ENCODE measurements around the gene POM121L2. TPM values are rescaled to one million over a fixed set of nuclear protein-coding genes. Genes with fewer than 3 reads are reported as not detected.

The POM121L2 gene
- not detected in 2 replicates for total RNA-seq (2011; cell fraction: chromatin; rRNA removed; ENCODE audit: low replicate concordance)
- total RNA-seq (2011; cell fraction: nucleolus; rRNA removed), result not detected in 2 replicates
- not detected in 2 replicates for total RNA-seq (2011; cell fraction: nucleoplasm; rRNA removed)
- total RNA-seq (2014; rRNA removed), result not detected in 2 replicates
- total RNA-seq (2014; rRNA removed; fragmentation: Illumina TruSeq; extraction: Trizol), result not detected in 2 replicates
- not detected in 2 replicates for total RNA-seq (2015; rRNA removed; fragmentation: Illumina TruSeq; extraction: Trizol)
- not detected in 2 replicates for total RNA-seq (2021)
- not detected in 2 replicates for polyA plus RNA-seq (2011; rRNA removed)
- not detected in 2 replicates for polyA plus RNA-seq (2011; cell fraction: cytosol; rRNA removed)
- polyA plus RNA-seq (2011; cell fraction: nucleus; rRNA removed), result not detected in 2 replicates
- 0.22 and 0.40 TPM in 2 replicates for polyA plus RNA-seq (2012)
- not detected in 2 replicates for polyA plus RNA-seq (2014; fragmentation: Illumina TruSeq; extraction: Trizol)
- polyA plus RNA-seq (2014; fragmentation: Nextera tagmentation; extraction: Ambion mirVana), result under 1 TPM; 0.23 to 0.45 TPM
- polyA plus RNA-seq (2014; rRNA removed), result not detected in 2 replicates
- not detected in 2 replicates for polyA minus RNA-seq (2011; rRNA and poly(A)+ RNA removed)
- polyA minus RNA-seq (2011; cell fraction: cytosol; rRNA and poly(A)+ RNA removed), result not detected in 2 replicates
- polyA minus RNA-seq (2011; cell fraction: nucleus; rRNA and poly(A)+ RNA removed), result not detected in 2 replicates
- not detected for Bru-seq, nascent RNA
- BruChase-seq, experiment 1, labeled RNA remaining after a 2-hour chase, result not detected
- BruChase-seq, experiment 2, labeled RNA remaining after a 6-hour chase, result not detected
- long read RNA-seq, experiment 1, result 0 reads
- long read RNA-seq, experiment 2, result 0 reads
- long read RNA-seq, experiment 3, result 0 reads

DNA sequence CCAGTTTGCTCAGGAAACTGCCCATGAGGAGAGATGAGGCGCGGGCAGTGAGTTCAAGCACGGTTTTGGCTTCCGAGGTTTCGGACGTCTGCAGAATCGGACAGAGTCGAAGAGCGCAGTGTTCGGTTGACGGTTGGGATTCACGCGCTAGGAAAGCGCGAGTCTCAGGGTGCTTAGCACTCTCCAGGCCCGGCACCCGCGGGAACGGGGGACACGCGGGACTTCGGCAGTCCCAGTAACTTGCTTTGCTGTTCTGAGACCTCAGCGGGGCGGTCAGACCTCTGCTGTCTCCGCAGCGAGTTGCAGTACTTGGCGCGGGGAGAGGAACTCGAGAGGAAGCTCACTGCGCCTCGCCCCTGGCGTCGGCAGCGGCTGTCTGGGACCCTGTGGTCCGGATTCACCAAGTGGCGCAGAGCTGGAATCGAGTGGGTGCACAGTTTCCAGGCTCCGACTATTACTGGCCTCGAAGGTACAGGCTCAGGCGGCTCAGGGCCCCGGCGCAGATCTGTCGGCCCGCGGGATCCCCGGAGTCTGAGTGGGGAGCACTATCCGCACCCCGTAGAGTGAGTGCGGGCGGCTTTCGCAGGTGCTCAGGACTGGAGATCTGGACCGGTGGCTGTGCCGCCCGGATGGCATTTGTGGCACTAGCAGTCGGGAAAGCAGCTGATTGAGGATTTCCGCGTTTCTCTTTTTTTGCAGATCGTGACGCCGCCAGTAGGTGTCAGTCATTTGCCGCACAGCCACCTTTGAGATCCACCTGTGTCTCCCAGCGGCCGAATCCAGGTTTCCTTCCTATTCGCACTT is at the start of gene POM121L2:
Gene POM121L2, minus strand, starts transcription at position 128 of the 804 bp plus-strand sequence. Its CDS starts 103 bp downstream, at position 25.
- Histone ChIP-seq H3K9me1 (ENCODE audit: control insufficient read depth, insufficient read depth, low read length) (no peaks in the 10 kb centered on the region), H3K36me3 (ENCODE audit: control insufficient read depth, insufficient read depth, low read length) (no peaks in the 10 kb centered on the region), H3K27ac (ENCODE audit: extremely low read depth, low read depth, low read length) (no peak within 1 kb of the TSS), H3K9me3 (replicated peaks; ENCODE audit: control insufficient read depth, insufficient read depth, low read depth, low read length) (peaks cover 16% of the 10 kb centered on the region; the same call in 1 of the 2 replicates), H3K9ac (ENCODE audit: insufficient read depth in 1 of 2, low read depth in 2 of 2, low read length in 2 of 2) (no peak within 1 kb of the TSS), H3K79me2 (ENCODE audit: control insufficient read depth, insufficient read depth, low read length) (no peaks in the 10 kb centered on the region), H4K20me1 (replicated peaks; ENCODE audit: control insufficient read depth, insufficient read depth, low read length) (no peaks in the 10 kb centered on the region), H3K4me2 (ENCODE audit: insufficient read depth, low read length) (no peak within 1 kb of the TSS), H3K4me3 (no peak within 1 kb of the TSS), H3K4me1 (replicated peaks in 1 of 2; ENCODE audit: control insufficient read depth in 2 of 2, insufficient read depth in 2 of 2, low read length in 2 of 2) (peaks cover 0 to 9% of the 10 kb centered on the region in 2 experiments; a peak in 1 of 5 replicates), H3K27me3 (ENCODE audit: control insufficient read depth in 2 of 2, insufficient read depth in 2 of 2, low read length in 2 of 2) (no peaks in the 10 kb centered on the region), H2AFZ (ENCODE audit: low read depth, low read length) (no peak within 1 kb of the TSS)
- CTCF ChIA-PET (ENCODE audit: low intra/inter-chr PET ratio), result no interaction called here
- WGBS (ENCODE audit: insufficient coverage, low coverage, missing lambda C conversion rate), result 88% methylated on average over 50 of the region's 64 CpGs
- POLR2A ChIA-PET, result no interaction called here
- ATAC-seq, result no peak
- DNase-seq (ENCODE audit: extremely low read depth in 1 of 4, low spot score in 3 of 4), result no peak
- BruUV-seq (replicated peaks), result no TSS peak
- in situ Hi-C loops (cut with MboI) (no loop called here), intact Hi-C loops (cut with micrococcal nuclease) (no loop called here)
- no peak for FAIRE-seq
- no peak for TF ChIP-seq MED1 (CRISPR knock-in tag; IDR thresholded peaks at IDR 0.05; ENCODE audit: borderline replicate concordance)
- no peak for TF ChIP-seq ZNF224 (CRISPR knock-in tag; IDR thresholded peaks at IDR 0.05)
- no peak for TF ChIP-seq XRCC5 (IDR thresholded peaks at IDR 0.05; ENCODE audit: low read depth, low read length)
- TF ChIP-seq ZNF507 (tag; conservative IDR thresholded peaks at IDR 0.05), result no peak
- TF ChIP-seq, protein P1, sequence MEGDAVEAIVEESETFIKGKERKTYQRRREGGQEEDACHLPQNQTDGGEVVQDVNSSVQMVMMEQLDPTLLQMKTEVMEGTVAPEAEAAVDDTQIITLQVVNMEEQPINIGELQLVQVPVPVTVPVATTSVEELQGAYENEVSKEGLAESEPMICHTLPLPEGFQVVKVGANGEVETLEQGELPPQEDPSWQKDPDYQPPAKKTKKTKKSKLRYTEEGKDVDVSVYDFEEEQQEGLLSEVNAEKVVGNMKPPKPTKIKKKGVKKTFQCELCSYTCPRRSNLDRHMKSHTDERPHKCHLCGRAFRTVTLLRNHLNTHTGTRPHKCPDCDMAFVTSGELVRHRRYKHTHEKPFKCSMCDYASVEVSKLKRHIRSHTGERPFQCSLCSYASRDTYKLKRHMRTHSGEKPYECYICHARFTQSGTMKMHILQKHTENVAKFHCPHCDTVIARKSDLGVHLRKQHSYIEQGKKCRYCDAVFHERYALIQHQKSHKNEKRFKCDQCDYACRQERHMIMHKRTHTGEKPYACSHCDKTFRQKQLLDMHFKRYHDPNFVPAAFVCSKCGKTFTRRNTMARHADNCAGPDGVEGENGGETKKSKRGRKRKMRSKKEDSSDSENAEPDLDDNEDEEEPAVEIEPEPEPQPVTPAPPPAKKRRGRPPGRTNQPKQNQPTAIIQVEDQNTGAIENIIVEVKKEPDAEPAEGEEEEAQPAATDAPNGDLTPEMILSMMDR (IDR thresholded peaks at IDR 0.05 in 2 of 3, conservative IDR thresholded peaks at IDR 0.05 in 1 of 3; ENCODE audit: insufficient read depth in 2 of 3, low read depth in 1 of 3, low read length in 3 of 3), result 0 out of 6 replicates have a peak, but pooled peaks of 1 of the 3 experiments have one; percentile 16
- TF ChIP-seq, protein P2, sequence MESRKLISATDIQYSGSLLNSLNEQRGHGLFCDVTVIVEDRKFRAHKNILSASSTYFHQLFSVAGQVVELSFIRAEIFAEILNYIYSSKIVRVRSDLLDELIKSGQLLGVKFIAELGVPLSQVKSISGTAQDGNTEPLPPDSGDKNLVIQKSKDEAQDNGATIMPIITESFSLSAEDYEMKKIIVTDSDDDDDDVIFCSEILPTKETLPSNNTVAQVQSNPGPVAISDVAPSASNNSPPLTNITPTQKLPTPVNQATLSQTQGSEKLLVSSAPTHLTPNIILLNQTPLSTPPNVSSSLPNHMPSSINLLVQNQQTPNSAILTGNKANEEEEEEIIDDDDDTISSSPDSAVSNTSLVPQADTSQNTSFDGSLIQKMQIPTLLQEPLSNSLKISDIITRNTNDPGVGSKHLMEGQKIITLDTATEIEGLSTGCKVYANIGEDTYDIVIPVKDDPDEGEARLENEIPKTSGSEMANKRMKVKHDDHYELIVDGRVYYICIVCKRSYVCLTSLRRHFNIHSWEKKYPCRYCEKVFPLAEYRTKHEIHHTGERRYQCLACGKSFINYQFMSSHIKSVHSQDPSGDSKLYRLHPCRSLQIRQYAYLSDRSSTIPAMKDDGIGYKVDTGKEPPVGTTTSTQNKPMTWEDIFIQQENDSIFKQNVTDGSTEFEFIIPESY (CRISPR knock-in tag; IDR thresholded peaks at IDR 0.05), result peak; percentile 62; the same call in 1 of the 2 replicates
- no peak for TF ChIP-seq ZNF589 (CRISPR knock-in tag; IDR thresholded peaks at IDR 0.05; ENCODE audit: low read depth)
- TF ChIP-seq, protein P3, sequence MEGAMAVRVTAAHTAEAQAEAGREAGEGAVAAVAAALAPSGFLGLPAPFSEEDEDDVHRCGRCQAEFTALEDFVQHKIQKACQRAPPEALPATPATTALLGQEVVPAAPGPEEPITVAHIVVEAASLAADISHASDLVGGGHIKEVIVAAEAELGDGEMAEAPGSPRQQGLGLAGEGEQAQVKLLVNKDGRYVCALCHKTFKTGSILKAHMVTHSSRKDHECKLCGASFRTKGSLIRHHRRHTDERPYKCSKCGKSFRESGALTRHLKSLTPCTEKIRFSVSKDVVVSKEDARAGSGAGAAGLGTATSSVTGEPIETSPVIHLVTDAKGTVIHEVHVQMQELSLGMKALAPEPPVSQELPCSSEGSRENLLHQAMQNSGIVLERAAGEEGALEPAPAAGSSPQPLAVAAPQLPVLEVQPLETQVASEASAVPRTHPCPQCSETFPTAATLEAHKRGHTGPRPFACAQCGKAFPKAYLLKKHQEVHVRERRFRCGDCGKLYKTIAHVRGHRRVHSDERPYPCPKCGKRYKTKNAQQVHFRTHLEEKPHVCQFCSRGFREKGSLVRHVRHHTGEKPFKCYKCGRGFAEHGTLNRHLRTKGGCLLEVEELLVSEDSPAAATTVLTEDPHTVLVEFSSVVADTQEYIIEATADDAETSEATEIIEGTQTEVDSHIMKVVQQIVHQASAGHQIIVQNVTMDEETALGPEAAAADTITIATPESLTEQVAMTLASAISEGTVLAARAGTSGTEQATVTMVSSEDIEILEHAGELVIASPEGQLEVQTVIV (CRISPR knock-in tag; IDR thresholded peaks at IDR 0.05; ENCODE audit: borderline replicate concordance), result no peak
- TF ChIP-seq TCF7 (IDR thresholded peaks at IDR 0.05; ENCODE audit: borderline replicate concordance), result no peak
